Activated naive CD8-positive, alpha-beta T cell treated with anti-CD3 and anti-CD28 coated beads, Interleukin-2, amount 50 U/mL, for 16 hours (primary cell): ENCODE data around the gene ANKRD60.

Experiments
- DNase-seq: peaks from one replicate; pipeline ENCODE4 v3.0.0-alpha.2; 2020; ENCODE audit warnings: low read depth, low spot score

ANKRD60 gene, protein sequence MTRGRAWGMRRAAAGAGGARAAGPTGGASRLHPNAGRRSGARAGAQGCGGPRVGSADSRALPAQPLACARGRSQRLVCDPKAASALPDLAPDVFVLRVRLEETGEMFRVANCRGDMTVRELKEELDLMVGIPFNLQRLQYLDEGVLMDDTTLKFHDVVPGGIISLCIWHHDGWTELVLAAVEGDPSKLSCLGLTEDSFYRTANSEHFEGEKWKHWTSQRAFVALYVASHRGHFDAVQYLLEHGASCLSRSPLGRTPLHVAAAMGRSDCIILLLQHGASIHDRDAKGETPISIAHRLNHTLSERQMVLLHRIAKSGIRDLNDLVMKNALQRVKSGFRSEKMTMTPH

DNA sequence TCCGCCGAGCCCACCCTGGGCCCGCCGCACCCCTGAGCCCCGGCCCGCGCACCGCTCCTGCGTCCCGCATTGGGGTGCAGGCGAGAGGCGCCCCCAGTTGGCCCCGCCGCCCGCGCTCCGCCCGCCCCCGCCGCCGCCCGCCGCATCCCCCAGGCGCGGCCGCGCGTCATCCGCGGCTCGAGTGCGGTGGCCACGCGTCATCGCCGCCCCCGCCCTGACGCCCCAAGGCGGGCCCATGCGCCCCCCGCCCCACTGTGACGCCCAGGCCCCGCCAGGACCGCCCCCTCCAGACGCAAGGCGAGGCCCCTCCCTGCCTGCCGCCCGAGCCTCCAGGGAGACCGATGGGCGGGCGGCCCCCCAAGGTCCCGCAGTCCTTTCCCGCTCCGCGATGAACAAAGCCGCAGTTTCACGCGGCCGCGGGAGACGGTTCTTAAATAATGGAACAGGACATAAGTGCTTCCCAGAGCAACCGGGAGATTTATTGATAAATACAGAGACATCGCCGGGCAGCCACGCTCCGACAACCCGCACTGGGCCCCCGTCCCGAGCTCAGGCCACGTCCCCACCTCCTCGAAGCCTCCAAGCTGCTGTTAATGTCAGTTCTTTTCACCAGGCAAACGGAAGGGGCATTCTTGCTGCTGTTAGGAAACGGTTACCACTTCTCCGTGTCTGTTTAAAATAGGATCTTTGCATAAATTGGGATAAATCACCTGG is at the start of gene ANKRD60:
Gene ANKRD60 (minus strand): TSS at position 170 of the 714 bp plus-strand sequence. CDS start 0 bp downstream, at position 170.
- DNase-seq = no peak

- no peak for DNase-seq
These were observed 49.4 kb upstream of the ANKRD60 start for GRCh38 chr20:58277578-58278472.

GRCh38 chr20:58277107-58277506 is 48.7 kb upstream of the ANKRD60 start:
- DNase-seq = no peak

- no peak for DNase-seq
These were observed 45.9 kb upstream of the ANKRD60 start for GRCh38 chr20:58274384-58274783.

DNA sequence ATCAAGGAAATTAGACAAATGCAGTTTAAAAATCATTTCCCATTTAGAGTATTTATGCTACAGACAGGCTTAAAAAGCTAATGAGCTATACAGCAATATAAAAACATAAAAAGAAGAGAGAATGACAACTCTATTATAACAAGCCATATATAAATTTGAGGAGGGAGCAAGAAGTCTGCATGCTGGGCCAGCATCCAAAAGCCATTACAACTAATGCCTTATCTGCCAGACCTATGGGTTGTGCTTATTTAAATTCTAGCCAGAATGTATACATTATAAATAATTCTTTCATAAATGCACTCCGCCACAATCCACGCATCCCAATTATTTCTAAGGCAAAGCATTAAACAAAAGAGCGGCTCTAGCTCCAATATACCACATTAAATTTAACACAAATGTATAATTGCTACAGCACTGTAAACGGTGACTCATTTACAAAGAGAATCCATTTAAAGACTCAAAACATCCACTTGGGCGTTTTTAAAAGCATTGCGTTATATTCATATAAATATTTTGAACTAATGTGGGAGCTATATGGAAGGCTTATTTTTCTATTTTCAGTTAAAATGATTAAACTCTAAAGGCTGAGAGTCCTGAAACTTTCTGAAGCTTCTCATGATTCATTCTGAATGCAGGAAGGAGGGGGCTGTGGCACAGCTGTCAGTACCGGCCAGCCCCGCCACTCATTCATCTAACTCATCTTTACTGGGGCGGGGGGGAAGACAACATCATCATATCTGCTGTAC is 43.3 kb upstream of the ANKRD60 start:
- DNase-seq = no peak

DNA sequence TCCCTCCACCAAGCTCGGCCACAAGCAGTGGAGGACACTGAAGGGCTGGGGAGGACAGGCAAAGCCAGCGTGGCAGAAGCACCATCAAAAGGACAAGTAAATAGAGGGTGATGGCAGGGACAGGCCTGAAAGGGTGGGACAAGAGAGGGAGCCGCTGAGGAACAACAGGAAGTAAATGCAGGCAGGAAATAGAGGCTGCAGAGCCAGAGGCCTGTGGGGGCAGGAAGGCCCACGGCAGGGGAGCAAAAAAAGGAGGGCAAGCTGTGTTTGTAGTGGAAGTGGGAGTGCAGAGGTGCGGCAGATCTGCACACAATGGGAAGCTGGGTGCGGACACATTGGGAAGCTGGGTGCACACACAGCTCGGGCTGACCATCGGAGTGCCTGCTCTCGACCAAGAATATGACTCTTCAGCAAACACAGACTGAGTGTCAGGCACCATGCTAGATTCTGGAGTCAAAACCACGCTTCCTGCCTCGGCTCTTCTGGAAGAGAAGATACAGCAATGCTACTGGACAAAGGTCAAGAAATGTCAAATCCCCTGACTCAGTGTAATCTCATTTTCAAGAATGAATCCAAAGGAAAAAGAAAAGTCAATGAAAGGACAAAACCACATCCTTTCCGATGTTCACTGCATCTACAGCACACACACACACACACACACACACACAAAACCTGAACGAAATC is 40.6 kb upstream of the ANKRD60 start:
- DNase-seq = no peak

DNA sequence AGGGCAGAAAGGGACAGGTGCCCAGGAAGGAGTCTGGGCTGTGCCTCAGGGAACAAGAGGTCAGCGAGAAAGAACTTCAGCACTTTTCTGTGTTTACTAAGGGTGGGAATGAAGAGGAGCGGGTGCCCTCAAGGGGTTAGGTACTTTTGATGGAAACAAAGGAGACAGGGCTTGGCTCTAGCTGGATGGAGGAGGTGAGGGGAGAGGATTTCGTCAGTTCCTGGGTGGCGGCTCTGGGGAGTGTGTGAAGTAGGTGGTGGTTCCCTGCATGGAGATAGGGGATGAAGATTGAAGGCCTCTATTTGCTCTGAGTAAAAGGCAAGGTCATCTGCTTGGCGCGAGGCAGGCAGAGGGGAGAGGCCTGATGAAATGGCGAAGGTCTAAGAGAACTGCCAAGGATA is 40.0 kb upstream of the ANKRD60 start:
- DNase-seq = no peak

GRCh38 chr20:58267389-58268215 is 39.1 kb upstream of the ANKRD60 start:
- DNase-seq = no peak

GRCh38 chr20:58264271-58264670 is 35.8 kb upstream of the ANKRD60 start:
- DNase-seq = no peak

DNA sequence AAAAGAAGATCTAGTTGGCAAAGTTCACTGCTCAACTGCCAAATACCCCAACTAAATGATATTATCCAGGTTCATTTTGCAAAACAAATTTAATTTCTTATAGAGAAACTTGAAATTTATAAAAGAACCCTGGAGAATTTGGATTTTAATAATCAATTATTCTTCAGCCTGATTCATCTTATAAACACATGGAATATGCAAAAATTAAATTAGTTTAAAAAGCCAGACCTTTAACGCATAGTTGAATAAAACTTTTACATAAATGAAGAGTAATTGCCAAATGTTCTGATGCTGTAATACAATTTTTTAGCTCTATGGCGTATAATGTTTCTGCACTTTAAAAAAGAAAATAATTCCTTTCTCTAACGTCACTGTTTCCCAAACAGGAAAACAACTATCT is 33.2 kb upstream of the ANKRD60 start:
- DNase-seq = no peak

GRCh38 chr20:58260006-58260405 is 31.6 kb upstream of the ANKRD60 start:
- no peak for DNase-seq

DNA sequence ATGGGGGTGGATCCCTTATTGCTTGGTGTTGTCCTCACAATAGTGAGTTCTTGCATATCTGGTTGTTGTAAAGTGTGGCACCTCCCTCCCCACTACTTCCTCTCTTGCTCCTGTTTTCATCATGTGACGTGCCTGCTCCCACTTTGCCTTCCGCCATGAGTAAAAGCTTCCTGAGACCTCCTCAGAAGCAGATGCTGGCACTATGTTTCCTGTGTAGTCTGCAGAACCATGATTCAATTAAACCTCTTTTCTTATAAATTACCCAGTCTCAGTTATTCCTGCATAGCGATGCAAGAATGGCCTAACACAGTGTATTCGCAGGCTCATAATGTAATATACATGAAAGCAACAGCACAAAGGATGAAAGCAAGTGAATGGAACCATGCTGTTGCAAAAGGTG is 28.4 kb upstream of the ANKRD60 start:
- DNase-seq = no peak

GRCh38 chr20:58256307-58256706 is 27.9 kb upstream of the ANKRD60 start:
- no peak for DNase-seq

- DNase-seq = no peak
These were observed 26.4 kb upstream of the ANKRD60 start for GRCh38 chr20:58254890-58255289.

DNA sequence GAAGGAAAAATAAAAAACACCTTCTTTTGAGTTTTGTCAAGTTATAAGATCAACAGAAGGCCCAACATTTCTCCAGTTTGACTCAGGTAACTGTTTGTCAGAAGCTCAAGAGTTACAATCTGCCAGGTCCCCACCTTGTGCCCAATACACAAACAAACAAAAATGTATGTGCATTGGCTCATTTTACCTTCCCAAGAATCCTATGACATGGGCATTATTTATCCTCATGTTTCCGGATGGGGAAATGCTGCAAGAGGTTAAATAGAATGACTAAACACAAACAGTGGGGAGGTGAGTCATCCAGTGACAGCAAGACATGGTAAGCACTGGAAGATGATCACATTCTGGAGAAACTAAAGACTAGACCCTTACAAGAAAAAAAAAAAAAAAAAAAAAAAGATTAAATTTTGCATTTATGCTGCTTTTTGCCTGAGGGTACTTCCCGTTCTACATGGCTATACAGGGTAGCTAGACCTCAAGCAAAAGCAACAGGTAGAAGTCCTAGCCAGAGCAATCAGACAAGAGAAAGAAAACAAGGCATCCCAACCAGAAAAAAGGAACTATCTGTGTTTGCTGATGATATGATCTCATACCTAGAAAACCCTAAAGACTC is 23.6 kb upstream of the ANKRD60 start:
- no peak for DNase-seq

DNA sequence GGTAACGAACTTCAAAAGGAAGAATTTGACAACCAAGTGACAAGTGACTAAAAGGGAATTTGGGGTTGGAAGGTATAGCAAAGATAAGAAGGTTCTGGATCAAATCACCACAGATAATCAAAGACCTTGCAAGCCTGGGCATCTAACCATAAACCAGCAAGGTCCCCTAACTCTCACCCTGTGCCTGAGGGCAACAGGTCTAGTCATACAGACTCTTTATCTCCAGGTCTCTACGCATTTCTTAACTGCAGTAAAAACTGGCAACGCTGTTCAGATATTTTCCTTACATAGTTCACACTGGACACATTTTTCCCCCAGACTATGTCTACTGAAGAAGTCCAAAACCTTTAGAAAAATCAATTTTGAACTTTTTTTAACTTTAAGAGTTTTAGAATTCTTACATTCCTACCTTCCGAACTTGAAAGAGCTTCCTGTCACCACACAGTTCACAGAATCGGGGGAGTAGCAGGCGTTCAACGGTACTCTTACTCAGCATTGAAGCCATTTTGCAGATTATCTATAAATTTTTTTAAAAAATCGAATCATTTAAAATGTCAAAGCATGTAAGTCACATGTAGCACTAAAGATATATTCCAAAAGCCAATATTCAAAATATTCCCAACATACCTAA is 23.0 kb upstream of the ANKRD60 start:
- no peak for DNase-seq

- no peak for DNase-seq
These were observed 17.9 kb upstream of the ANKRD60 start for GRCh38 chr20:58246346-58246745.

GRCh38 chr20:58245931-58246330 is 17.5 kb upstream of the ANKRD60 start:
- DNase-seq = no peak
